Measurements from ENCODE around the gene NEURL1.

- TF ChIP-seq CTCF (conservative IDR thresholded peaks at IDR 0.05; ENCODE audit: low read length), result no peak
- TF ChIP-seq EZH2phosphoT487 (IDR thresholded peaks at IDR 0.05; ENCODE audit: borderline replicate concordance, low read depth, low read length), result no peak
Measured at GRCh38 chr10:103600325-103600724, 106.8 kb downstream of the NEURL1 start.
